ENCODE measurements around the gene COPS8.
A peak's percentile ranks its signal among the peaks of the same experiment; 100 is the strongest.

The COPS8 gene

DNA sequence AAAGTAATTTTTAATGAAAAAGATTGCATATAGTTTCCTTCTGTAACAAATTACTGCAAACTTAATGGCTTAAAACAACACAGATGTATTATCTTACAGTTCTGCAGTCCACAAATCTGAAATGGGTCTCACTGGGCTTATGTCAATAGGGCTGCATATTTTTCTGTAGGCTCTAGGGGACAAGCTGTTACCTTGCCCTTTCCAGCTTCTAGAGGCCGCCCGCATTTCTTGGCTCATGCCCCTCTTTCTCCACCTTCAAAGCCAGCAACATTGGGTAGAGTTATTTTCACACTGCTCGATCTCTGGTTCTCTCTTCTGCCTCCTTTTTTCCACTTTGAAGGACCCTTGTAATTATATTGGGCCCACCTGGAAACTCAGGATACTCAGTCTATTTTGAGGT is 16.7 kb downstream of the COPS8 start:
- DNase-seq: no peak

DNA sequence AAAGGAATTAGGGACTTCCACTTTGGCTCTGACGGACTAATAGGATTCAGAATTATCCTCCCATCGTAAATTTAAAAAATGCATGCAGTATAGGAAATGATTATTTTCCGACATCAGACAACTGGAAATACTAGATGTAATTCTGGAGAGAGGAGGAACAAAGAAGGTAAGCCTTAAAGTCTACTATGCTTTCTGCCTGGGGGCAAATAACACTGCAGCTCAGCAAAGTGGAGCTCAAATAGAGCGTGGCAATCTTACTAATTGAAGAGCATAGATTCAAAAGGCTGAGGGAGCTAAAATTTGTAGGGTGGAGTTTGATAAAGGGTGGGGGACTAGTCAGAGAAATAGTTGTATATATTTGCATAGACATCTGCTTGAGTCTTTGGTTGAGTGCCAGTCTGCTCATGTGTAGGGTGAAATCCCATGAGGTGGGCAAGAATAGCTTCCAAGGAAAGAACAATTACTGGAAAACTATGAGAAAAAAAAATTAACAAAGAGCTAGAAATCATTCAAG is 23.8 kb downstream of the COPS8 start:
- no peak for DNase-seq

DNA sequence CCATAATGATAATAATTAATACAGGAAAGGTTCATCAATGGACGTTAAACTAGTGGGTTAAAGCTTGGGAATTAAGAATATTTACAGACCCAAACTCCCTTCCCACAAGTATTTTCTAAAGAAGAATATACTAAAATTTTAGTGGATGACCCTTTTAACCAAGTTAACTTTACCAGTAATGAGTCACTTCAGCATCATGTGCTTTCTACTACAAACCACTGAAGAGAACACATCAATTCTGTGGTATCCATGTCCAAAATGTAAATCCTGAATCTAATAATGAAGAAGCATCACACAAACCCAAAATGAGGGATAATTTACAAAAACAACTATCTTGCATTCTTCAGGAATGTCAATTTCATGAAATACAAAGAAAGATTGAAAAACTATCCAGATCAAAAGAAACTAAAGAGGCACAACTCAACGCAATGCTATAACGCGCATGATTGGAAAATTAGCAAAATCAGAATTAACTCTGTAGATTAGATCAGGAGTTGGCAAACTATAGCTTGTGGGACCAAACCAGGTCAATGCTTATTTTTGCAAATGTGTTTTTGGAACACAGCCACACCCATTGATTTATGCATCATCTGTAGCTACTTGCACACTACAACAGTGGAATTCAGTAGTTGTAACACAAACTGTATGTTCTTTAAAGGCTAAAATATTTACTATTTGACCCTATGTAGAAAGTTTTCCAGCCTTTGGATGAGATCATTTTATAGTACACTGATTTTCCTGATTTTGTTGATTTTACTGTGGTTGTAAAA is 27.5 kb downstream of the COPS8 start:
- DNase-seq: no peak

DNA sequence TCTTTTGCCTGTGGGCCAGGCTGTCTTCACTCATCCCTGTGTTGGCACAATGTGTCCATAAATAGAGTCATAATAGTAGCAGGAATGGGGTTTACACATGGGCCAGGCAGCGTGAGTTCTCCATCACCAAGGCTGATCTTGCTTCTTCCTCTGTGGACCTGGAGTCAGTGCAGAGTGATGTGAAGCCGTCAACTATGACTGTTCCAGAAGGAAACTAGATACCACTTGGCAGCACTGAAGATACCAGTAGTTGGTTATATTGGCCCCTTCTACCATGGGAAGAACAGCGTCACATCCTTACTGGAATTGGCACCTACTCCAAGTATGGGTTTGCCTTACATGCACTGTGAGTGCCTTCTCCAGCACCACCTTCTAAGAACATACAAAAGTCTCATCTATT is 30.2 kb downstream of the COPS8 start:
- DNase-seq: no peak

DNA sequence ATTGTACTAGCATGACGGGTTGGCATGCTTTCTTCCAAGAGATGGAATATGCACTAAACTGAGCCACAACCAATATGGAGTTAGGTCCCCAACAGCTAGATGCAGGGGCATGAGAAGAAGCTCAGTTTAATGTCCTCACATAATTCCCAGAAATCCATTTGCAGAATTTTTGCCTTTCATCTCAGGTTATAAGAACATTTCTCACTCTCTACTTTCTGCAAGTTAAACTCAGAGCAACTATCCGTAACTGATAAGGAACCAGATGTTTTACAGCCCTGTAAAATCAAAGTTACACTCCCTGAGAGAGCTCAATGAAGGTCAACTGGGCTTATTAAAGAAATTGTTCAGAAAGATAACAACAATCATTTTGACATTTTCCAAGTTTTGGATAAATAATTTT is 30.7 kb downstream of the COPS8 start:
- DNase-seq: no peak

DNA sequence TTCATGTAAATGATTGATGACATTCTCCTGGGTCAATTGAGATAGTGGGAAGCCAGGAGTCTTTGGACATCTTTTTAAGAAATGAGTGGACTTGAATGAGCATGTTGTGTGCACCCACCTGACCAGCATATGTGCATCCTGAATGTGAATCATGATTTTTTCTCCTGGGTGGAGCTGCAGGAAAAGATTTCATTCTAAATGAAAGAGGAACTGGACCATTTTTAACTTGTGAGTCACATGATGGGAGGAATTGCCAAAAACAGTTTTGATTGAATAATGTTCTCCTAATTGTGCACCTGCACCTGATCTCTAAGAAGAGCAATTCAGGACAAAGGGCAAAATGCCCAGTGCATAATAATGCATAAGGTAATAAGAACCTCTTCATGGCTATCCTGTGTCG is 32.3 kb downstream of the COPS8 start:
- DNase-seq: no peak

DNA sequence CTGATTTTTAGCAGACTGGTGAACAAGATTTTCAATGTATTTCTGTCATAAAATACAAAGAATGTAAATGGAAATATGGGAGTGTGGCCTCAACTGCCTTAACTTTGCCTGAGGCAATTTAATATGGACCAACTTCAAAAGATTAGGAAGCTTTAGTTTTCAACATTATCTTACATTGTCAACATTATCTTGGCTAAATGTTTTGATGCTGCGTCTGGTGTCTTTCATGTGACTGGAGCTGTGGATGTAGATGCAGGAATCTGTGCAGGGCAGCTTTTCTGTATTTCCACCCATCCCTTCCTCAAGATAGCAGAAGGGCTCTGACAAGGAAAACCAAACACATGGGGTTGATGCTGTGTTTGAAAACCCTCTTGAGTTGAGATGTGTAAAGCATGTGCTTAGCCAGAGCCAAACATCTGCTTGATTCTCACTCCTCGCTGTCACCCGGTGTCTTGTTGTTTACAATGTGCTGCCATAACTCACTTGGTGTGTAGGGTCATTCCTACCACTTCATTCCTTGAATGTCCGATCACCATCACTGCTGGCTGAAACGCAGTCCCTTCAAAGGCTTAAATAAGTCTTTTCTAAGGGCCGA is 33.0 kb downstream of the COPS8 start:
- DNase-seq: no peak

DNA sequence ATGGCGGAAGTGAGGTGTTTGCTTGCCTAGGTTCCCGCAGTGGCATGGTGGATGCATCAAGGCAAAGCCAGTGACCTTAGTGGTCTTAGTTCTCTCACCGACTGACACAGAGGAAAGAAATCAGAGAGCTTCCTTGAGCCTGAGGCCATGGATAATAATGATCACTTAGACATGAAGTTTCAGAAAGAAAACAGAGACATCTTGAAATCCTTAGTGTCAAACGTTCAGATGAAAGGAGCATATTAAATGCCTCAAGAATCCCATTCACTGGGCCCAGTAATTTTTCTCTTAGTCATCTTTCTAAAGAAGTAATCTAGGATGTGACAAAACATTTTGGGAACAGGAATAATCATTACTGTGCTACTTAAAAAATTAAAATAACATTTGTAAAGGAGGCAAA is 35.2 kb downstream of the COPS8 start:
- DNase-seq: no peak

DNA sequence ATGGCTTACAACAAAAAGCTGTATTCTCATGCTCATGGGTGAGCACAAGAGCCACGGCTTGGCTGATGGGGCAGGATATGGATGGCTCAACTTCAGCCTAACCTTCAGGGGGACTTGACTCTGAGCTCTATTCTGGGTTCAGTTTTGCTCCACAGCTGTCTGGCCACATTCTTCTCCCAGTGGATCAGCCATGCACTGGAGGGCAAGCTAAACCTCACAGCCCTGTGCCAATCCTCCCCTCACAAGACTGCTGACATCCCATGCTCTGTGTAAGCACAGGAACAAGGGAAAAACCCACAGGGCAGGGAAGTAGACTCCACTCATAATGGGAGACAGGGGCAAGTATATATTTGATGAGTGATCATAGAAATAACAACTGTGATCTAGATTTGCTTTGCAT is 35.6 kb downstream of the COPS8 start:
- no peak for DNase-seq

DNA sequence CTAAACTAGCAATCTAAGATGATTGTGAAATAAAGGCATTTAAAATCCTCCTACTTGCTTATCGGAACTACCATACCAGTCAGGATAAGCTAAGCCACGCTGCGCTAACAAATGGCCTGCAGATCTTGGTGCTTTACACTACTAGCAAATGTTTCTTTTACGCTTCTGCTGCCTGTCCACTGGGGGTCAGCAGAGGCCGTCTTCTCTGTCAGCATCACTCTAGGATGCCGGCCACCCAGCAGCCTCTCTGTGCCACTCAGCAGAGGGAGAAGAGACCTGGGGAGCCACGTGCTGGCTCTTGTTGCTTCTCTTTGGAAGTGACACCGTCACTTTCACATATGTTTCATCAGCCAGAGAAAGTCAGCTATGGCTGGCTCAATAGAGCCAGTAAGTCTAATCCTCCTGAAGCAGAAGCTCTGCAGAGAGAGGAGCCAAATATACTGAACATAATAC is 36.6 kb downstream of the COPS8 start:
- peak; percentile 20 for DNase-seq

DNA sequence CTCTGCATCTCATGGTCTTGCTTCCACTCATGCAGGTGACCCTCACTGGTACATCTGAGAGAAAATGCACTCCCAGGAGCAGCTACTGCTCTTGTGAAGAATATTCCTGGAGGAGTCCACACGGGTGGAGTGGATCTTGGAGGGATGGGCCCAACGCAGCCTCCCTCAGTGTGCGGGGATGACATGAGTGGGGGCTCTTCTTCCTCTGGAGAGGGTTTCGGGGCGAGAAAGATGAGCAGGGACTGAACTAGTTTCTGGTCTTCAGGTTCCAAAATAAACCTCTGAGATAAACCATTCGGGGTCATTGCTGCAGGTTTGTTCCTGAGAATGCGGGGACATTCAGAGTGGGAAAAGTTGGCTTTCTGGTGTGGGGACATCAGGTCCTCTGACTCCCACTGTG is 39.1 kb downstream of the COPS8 start:
- DNase-seq: no peak

DNA sequence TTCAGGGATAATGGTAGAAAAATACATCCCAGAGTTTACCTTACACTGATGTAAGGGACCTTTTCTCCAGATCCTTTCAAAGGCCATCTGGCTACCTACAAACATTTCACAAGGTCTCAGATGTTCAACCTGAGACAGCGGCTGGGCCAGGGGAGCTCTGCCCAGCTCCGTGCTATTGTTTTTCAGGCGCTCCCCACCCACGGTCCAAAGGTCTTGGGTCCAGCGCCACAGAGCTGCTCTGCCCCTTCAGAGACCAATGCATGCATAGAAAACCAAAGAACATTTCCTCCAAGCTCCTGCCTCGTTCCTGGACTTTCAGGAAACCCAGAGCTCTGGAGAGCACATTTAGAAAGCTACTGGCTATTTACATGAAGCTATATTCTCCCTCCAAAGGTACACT is 40.3 kb downstream of the COPS8 start:
- DNase-seq: no peak

DNA sequence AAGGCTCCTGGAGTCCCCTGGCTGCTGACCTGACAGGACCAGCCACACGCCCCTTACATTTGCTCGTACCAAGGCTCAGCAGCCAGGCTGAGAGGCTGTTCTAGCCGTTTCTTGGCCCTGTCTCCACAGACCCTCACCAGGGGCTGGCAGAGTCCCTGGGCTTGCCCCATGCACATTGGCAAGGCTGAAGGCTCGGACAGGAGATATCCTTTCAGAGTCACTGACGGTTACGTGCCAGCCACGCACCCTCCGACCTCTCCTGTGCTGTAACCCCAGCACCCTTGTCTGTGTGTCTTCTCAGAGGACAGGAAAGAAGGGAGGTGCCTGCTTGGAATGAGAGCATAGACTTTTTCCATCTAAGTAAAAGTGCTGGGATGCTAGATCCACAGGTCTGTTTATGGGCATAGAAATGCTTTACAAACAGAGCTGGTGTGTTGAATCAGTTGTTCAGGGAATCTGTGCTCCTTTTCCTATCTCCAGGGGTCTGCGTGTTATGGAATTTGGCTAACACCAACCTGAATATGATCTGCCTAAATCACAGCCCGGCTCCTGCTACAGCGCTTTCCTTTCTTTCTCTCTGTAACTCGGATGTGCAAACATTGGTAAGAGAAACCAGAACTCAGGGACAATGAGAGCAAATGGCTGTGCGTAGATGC is 41.0 kb downstream of the COPS8 start:
- no peak for DNase-seq

DNA sequence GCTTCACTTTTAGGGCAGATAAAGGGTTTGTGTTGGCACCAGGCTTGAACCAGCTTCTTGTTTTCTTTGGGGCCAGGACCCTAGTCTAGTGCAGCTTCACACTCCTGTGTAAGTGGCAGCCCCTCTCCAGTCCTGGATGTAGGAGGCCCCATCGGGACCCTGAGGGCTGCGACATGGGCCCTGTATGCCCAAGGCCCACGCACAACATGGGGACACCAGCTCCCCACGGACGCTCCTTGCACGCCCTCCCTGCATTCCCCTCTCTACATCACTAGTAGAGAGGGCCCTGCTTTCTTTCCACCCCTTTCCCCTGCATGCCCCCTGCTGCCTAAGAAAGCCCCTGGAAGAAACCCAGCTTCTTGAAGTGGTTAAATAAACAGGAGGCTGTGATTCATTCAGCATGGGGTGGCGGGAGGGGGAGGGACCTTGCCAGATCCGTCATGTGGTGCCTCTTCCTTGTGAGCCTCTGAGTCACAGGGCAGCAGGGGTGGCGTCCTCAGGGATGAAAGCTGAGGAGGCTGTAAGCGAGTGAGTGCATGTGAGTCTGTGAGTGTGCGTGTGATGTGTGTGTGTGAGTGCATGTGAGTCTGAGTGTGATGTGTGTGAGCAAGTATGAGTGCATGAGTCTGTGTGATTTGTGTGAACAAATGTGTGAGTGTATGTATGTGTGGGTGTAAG is 42.5 kb downstream of the COPS8 start:
- DNase-seq: no peak

DNA sequence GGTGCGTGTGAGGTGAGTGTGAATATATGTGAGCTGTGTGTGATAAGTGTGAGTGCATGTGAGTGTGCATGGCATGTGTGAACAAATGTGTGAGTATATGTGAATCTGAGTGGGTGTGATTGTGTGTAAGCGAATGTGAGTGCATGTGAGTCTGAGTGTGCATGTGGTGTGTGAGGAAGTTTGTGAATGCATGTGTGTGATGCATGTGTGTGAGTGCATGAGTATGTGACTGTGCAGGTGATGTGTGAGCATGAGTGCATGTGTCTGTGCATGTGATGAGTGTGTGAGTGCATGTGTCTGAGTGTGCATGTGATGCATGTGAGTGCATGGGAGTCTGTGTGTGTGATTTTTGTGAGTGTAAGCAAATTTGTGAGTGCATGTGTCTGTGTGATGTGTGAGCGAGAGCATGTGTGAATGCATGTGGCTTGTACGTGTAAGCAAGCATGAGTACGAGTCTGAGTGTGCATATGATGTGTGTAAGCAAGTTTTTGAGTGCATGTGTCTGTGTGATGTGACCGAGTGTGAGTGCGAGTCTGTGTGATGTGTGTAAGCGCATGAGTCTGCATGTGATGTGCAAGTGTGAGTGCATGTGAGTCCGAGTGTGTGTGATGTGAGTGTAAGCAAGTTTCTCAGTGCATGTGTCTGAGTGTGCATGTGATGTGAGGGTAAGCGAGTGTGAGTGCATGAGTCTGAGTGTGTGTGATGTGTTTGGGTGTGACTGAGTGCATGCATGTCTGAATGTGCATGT is 43.3 kb downstream of the COPS8 start:
- no peak for DNase-seq

DNA sequence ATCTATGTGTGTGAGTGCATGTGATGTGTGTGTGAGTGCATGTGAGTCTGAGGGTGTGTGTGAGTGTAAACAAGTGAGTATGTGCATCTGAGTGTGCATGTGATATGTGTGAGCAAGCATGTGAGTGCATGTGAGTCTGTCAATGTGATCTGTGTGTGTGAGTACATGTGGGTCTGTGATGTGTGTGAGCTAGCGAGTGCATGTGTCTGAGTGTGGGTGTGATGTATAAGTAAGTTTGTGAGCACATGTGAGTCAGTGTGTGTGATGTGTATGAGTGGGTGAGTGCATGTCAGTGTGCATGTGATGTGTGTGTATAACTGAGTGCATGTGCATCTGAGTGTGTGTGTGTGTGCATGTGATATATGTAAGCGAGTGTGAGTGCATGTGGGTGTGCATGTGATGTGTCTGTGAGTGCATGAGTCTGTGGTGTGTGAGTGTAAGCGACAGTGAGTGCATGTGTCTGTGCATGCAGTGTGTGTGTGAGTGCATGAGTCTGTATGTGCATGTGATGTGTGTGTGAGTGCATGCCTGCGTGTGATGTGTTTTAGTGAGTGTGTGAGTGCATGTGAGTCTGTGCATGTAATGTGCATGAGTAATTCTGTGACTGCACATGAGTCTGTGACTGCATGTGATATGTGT is 44.1 kb downstream of the COPS8 start:
- DNase-seq: no peak

DNA sequence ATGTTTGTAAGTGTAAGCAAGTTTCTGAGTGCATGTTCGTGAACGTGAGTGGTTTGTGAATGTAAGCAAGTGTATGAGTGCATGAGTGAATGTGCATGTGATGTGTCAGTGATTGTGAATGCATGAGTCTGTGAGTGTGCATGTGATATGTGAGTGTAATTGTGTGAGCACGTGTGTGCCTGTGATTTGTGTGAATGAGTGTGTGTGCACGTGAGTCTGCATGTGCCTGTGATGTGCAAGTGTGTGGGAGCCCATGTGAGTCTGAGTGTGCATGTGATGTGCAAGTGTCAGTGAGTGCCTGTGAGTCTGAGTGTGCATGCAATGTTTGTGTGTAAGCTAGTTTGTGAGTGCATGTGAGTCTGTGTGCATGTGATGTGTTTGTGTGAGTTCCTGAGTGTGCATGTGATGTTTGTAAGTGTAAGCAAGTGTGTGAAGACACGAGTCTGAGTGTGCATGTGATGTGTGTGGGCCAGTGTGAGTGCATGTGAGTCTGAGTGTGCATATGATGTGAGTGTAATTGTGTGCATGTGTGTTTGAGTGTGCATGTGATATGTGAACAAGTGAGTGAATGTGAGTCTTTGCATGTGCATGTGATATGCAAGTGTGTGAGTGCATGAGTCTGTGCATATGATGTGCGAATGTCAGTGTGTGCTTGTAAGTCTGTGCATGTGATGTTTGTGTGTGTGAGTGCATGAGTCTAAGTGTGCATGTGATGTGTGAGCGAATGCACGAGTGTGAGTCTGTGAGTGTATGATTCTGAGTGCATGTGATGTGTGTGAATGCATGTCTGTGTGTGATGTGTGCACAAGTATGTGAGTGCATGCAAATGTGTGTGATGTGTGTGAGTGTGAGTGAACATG is 45.1 kb downstream of the COPS8 start:
- no peak for DNase-seq

DNA sequence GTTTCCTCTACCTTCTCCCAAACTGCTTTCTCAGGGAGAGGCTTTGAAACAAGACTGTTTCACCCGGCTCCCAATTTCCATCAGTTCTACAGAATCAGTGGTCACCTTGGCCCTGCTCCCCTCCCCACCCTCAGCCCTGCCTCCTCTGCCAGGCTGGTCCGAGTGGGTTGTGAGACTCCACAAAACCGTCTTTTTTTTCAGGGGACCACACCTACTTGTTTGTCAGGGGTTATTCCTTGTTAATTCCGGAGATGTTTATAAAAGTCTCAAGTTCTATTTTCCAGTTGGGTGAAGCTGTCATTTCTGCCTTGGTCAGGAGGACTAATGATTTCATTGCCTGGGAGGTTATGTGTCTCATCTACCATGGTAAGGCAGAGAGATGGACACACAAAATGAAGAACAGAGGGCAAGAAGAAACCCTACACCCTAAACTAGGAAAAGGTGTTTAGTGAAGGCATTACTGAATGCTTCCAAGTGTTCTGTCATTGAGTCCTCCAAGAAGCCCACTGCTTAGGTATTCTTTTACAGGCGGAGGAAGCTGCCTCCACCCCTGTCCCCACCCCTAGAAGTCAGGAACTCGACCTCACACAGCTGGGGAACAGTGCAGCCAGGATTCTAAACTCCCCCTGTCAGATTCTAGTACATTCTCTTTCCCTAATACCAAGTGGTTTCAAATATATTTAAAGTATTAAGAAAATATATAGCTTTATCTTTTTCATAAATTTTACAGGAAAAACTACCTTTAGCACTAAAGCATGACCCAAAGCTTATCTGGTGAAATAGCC is 46.3 kb downstream of the COPS8 start:
- no peak for DNase-seq

DNA sequence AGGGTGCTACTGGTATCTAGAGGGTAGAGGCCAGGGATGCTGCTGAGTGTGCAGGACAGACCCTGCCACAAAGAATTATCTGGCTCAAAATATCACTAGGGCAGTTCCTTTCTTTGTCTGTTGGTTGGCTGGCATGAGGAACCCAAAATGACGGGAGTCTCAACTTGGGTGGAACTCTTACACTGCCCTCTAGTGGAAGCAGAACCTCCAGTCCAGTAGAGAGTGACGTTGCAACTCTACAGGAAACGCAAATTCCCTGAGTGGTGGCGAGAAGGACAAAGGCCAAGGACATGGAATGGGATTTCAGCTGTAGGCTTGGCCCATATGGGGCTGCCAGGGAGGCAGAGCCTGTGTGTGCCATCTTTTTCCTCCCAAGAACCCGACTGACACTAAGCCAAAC is 47.1 kb downstream of the COPS8 start:
- DNase-seq: no peak

Data from activated CD4-positive, alpha-beta T cell treated with anti-CD3 and anti-CD28 coated beads, Interleukin-2, amount 50 U/mL, for 1 hour (primary cell).